K562 treated with DMSO at 1 percent for 48 hours (cell line): Measurements from ENCODE around the gene C3orf52. TPM values are rescaled to one million over a fixed set of nuclear protein-coding genes. Genes with fewer than 3 reads are reported as not detected.

Experiments
- total RNA-seq: library from RNA; unstranded; fragments of 300-600 nt; gene quantifications from 2 replicates; pipeline ENCODE4 v1.2.3, GENCODE V29; 2022; ENCODE audit warnings: low replicate concordance; ENCODE audit errors: extremely low read depth

The C3orf52 gene, protein sequence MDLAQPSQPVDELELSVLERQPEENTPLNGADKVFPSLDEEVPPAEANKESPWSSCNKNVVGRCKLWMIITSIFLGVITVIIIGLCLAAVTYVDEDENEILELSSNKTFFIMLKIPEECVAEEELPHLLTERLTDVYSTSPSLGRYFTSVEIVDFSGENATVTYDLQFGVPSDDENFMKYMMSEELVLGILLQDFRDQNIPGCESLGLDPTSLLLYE
- total RNA-seq: not detected in 2 replicates

DNA sequence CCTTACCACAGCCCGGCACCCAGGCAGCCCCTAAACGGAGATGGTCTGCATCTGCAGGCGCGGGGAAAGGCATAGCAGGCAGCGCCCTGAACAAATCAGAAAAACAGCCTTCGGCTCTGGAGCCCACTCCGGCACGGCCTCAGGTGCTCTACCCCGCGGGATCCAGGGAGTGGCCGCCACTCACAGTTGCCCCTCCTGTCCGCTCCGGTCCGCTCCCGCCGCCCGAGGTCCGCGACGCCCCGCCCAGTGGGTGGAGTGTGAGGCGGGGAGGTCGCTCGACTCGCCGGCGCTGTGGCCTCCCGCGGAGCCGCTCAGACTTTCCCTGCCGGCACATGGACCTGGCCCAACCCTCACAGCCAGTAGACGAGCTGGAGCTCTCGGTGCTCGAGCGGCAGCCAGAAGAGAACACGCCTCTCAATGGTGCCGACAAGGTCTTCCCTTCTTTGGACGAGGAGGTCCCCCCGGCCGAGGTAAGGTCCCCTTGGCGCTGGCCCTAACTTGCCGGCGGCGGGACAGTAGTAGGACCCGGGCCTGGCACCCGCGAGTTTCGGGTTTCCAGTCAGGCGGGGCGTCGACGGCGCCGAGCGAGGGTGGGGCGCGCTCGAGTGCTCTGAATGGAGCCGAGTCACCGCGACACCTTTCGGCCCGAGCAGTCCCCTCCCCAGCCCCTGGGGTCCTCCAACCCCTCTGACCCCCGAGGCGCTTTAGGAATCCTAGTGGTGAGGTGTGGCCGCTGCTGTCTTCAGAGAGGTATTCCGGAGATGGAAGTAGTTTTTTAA is at the start of gene C3orf52:
Gene C3orf52 (plus strand): TSS at position 314 of the 779 bp plus-strand sequence. CDS start 19 bp downstream, at position 333.

DNA sequence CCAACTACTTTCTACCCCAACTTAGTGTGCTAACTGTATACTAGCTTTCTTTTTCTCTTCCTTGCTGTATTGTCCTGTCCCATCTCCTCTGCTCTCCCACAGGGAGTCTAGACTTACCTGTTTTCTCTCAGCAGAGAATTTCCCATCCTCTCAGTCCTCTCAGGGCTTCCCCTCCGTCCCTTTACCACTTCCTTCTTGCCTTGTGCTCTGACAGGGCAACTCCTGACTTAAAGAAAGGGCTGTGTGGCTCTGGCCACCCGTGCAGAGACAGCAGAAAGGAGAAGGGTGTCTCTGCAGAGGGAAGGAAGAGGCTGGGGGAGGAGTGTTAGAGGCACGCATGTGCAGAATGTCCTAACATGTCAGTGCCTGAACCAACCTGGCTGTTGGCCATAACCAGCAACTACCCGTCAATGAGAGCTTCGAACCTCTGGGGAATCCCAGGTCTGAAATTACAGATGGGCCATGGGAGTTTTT is 46.8 kb downstream of the C3orf52 start, which contains the start of gene GCSAM:
Gene GCSAM (minus strand): TSS at position 274 of the 474 bp plus-strand sequence. CDS start 128 bp downstream, at position 146.

Other genes with a start within 250 kb of the C3orf52 start
- gene PHLDB2, start 227.1 kb upstream of the C3orf52 start, total RNA-seq: not detected in 2 replicates
- not detected in 2 replicates for gene ABHD10, start 107.4 kb upstream of the C3orf52 start, total RNA-seq
- gene TAGLN3, start 87.5 kb upstream of the C3orf52 start, total RNA-seq: not detected in 2 replicates
- not detected in 2 replicates for gene TMPRSS7, start 51.7 kb upstream of the C3orf52 start, total RNA-seq
- gene GCSAM, start 46.9 kb downstream of the C3orf52 start, total RNA-seq: not detected in 2 replicates
- not detected in 2 replicates for gene SLC9C1, start 207.8 kb downstream of the C3orf52 start, total RNA-seq
- not detected in 2 replicates for gene CD200, start 246.8 kb downstream of the C3orf52 start, total RNA-seq